OCI-M2 (cell line): ENCODE data around the gene C2orf78.

Experiments used
- DNase-seq: peaks from one replicate; lab custom pipeline; 2025; ENCODE audit not compliant: unreplicated experiment; lab: John Stamatoyannopoulos, UW

The C2orf78 gene

GRCh38 chr2:73836141-73836943 lies 52.4 kb downstream of the C2orf78 start:
- no peak for DNase-seq

GRCh38 chr2:73837847-73838585 lies 54.0 kb downstream of the C2orf78 start:
- no peak for DNase-seq

GRCh38 chr2:73838889-73839534 lies 55.0 kb downstream of the C2orf78 start:
- DNase-seq, result no peak

DNA sequence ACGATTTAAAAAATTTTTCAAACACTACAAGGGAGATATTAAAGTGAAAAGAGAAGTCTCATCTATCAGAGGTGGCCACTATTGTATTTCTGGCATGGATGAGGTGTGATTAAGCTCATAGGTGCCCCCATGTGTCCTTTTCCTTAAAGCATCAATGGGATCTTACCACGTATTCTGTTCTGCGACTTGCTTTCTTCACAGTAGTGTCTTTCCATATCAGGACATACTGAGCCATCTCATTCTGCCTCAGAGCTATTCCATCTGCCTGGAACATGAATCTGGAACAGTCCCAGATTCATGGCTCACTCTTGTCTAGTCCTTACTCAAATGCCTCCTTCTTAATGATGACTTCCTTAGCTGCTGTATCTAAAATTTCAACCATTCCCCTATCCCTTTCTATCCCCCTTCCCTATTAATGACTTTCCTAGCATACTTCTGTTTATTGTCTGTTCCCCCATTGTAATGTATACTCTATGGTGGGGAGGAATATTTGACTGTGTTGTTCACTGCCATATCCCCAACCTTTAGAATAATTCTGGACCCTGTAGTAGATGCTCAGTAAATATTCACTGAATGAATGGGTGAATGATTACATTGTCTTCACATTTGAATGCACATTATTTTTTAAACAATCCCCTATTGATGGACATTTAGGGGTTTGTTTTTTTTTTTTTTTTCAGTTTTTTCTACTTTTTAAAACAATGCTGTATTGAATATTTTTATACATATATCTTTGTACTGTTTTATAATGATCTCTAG lies 55.8 kb downstream of the C2orf78 start:
- no peak for DNase-seq

- DNase-seq, result no peak
Measured at GRCh38 chr2:73841912-73842738, 58.1 kb downstream of the C2orf78 start.

DNA sequence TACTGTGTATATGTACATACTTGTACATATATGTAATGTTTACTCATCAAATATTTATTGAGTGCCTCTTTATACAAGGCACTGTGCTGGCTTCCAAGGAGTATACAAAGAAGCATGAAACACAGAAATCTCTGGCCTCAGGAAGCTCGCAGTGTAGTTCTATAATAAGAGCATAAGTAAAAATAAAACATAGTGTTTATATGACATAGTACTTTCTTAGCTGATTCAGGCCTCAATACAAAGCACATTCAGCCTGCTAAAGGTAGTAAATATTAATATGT lies 58.7 kb downstream of the C2orf78 start:
- no peak for DNase-seq

DNA sequence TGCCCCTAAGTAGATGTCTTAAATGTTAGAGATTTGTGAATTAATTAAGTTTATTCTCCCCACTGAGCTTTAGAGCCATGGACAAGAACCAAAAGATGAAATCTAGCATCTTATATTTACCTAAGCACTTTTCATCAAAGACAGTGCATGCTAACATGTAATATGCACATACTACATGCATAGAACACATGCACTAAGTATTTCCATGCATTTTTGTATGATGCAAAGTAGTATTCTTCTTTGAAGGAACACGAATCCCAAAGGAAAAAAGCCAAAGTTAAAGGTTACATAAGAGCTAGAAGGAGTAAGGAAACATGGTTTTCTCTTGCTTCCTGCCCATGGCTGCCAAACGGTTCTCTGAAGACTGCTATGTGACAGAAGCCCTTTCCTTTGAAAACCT lies 60.1 kb downstream of the C2orf78 start:
- DNase-seq, result no peak

GRCh38 chr2:73850009-73850408 lies 66.0 kb downstream of the C2orf78 start:
- DNase-seq, result no peak

DNA sequence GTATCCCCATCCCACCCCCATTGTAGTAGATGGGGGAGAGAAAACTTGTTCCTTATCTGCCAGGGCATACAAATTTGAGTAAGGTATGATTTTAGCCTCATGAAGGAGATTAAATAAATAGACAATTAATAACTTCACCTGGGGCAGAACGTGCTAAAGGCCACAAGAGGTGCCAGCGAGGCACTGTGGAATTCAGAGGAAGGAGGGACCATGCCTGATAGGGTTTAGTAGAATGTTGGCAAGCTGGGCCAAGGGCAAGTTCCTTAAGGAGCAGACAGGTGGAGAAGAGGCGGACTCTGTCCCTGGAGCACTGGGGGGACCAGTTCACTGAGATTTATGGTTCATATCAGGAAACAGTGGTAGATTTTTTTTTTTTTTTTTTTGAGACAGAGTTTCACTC lies 67.3 kb downstream of the C2orf78 start:
- DNase-seq, result no peak

DNA sequence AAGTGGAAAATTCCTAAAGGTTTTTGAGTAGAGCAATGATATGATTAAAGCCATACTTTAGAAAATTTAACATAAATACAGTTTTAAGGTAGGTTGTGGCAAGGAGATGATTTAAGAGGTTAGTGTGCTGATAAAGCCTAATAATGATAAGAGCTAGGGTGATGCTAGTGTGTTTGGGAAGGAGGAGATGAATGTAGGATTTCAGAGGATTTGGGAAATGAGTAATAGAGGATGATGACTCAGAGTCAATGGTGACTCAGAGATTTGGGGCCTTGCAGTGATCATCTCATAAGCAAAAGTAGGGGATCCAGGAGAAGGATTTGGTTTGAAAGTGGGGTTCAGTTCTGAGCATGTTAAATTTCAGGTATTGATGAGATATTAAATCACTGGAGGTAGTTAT lies 68.0 kb downstream of the C2orf78 start:
- DNase-seq, result no peak

- DNase-seq, result no peak
Measured at GRCh38 chr2:73855526-73855925, 71.5 kb downstream of the C2orf78 start.

DNA sequence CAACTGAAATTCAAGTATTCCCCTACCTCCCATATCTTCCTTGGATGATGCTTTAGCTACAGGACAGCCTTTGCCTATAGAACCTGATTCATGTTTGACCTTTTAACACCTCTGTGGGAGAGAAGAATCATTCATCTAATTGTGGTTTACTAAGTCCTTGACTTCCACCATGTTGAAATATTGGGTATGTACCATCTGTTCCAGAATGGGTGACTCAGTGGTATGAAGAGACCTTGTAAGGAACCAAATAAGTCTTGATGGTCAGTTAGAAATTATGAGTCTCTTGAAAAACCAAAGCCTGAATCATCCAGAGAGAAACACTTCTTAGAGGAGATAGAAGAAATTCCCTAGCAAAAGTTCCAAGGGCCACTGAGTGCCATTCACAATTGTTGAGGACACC lies 72.2 kb downstream of the C2orf78 start:
- DNase-seq, result no peak

DNA sequence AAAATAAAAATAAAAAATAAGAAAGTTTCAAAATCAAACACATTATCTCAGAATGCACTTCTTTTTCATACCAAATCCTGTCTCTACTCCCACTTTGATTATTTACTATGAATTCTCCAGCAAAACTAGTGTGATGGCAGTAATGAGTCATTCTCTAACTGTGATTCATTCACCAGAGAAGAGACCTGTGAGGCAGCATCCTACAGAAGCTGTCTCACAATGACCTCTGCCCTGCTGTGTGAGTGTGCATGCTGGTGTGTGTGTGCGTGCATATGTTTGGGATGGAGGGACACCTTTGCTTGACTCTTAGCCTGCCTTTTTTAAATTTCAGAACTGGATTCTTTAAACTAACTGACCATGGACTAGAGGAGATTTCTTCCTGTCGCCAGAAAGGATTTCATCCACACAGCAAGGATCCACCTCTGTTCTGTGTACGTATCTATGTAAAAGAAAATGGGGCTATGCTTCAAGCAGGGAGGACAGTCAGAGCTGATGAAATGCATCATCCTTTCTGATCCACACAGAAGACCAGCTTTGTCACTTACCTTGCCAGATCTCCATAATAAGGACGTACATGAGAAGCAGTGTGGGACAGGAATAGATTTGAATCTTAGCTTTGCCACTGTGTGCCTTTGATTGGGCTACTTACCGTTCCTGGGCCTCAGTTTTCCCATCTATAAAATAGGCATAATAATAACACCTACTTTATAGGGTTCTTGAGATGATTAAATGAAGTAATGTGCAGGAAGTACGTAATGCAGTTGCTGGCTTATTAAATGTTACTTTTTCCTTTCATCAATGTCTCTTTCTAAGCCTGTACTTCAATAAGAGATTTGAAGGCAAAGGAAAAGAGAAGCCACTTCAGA lies 76.0 kb downstream of the C2orf78 start:
- no peak for DNase-seq

- DNase-seq, result no peak
Measured at GRCh38 chr2:73862987-73863386, 79.0 kb downstream of the C2orf78 start.
